Fibroblast of the aortic adventitia (primary cell): Measurements from ENCODE around the gene ANGPTL2. TPM values are rescaled to one million over a fixed set of nuclear protein-coding genes. Genes with fewer than 3 reads are reported as not detected.

Source experiments
- DNase-seq: peaks from one replicate; pipeline ENCODE4 v3.0.0-alpha.2; 2010; ENCODE audit warnings: low read depth
- H3K4me3 ChIP-seq: 2 replicates; pipeline ENCODE4 v1.5.1; 2011; ENCODE audit warnings: low read depth, mild to moderate bottlenecking, control low read depth, low read length, moderate library complexity
- CTCF ChIP-seq: IDR thresholded peaks from 2 replicates; pipeline ENCODE4 v1.5.1; 2011; ENCODE audit warnings: mild to moderate bottlenecking, low read length, control low read depth, inconsistent platforms; ENCODE audit not compliant: insufficient read depth
- total RNA-seq: library from RNA; depleted of rRNA; stranded (reverse); fragments of >200 nt; gene quantifications from 2 replicates; pipeline ENCODE4 v1.2.3, GENCODE V29; 2012; ENCODE audit warnings: low replicate concordance

ANGPTL2 gene
- total RNA-seq, 1 donor, result 41.0 TPM

DNA sequence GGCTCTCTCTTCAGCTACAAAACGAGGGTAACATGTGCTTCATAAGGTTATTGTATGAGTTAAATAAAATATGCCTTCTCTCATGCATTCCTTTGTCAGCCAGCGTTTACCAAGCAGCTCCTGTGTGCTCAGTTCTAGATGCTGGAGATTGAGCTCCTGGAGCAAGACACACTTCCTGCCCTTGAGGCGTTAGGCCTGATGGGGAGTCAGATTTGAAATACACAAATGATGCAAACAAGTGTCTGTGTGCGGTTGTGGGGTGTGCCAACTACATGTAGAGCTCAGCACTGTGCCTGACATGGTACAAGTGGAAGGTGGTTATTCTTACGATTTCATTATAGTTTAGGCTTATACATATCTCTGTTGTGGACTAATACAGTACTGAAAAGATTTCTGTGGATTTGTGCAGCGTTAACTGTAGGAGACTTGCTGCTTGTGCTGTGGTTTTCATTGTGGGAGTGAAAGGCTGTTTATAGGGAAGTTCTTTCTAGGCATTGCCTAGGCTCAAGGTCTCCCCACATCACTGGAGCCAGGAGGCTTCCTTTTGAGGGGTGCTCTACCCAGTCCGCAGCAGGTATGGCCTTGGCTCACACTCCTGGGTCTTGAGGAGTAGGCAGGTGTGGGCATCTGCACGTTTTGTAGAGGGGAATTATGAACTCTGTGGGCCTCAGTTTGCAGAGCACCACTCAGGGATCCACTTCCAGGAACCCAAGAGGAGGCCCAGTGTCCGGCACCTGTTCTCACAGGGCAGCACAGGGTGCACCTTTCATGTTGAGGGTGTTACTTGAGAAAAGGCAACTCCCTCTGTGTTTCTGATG lies 39.8 kb upstream of the ANGPTL2 start:
- no peak for DNase-seq
- no peak for TF ChIP-seq CTCF

DNA sequence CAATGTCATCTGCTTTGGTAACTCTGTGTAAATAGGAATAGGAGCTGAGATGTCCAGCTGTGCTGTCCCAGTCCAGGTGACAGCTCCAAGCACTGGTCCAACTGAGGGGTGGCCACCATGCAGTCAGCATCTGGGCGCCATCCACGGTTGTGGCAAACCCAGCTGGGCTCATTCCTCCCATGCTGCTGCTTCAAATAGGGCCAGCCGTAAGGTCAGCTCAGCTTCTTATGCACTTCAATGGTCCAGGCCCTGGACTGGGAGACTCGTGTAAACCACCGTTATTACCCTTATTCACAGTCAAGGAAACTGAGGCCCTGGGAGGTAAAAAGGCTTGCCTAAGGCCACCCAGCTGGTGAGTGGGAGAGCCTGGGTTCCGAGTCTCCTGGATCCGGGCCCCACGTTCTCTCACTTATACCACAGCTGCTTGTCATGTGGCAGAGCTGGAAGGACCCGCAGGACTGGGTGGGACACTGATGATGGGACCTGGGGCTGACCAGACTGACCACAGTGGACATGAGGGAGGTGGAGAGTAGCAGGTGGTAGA lies 38.7 kb upstream of the ANGPTL2 start:
- no peak overlapping the region for H3K4me3 ChIP-seq
- TF ChIP-seq CTCF, result no peak
- no peak for DNase-seq

More for the DNA sequence above, 39.8 kb upstream of the ANGPTL2 start:
- H3K4me3 ChIP-seq, result no peak overlapping the region

DNA sequence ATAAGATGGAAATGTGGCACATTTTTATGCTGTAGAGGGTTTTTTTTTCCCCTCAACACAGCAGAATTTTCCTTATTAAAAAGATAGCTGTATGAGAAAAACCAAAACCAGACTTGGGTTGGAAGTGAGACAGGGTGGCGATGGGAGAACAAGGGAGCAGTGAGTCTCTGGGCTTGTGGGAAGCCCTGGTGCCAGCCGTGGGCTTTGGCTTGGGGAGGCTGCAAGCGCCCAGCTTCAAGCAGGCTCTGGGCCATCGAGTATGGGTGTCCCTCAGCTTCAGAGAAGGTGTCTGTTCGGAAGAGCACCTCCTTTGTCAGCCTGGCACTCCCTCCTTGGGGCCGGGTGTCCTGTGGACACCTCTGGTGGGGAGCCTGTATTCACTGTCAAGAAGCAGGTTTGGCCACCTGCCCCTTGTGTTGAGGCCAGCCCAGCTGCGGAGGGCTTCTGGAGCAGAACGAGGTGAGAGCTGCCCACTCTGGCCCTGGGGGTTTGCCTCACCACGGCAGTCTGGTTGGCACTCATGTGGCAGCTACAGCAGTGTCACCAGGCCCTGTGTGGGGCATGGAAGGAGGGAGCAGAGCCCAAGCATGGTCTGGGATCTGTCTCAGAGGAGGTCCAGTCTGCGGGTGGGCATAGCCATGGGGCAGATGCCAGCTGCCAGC lies 37.6 kb upstream of the ANGPTL2 start:
- no peak overlapping the region for H3K4me3 ChIP-seq
- no peak for DNase-seq
- TF ChIP-seq CTCF, result no peak

GRCh38 chr9:127159325-127159801 lies 36.9 kb upstream of the ANGPTL2 start:
- H3K4me3 ChIP-seq, result no peak overlapping the region
- DNase-seq, result peak; percentile 73
- TF ChIP-seq CTCF, result peak; percentile 17

- TF ChIP-seq CTCF, result no peak
- no peak for DNase-seq
- H3K4me3 ChIP-seq, result no peak overlapping the region
Observed at GRCh38 chr9:127158786-127159324, 36.4 kb upstream of the ANGPTL2 start.

GRCh38 chr9:127155314-127155960 lies 33.0 kb upstream of the ANGPTL2 start:
- no peak for TF ChIP-seq CTCF
- DNase-seq, result no peak
- no peak overlapping the region for H3K4me3 ChIP-seq
